GM06990 (cell line): ENCODE data around the gene KIF13A.
A peak's percentile ranks its signal among the peaks of the same experiment; 100 is the strongest.

ENCODE experiments used
- DNase-seq: peaks from one replicate; pipeline ENCODE4 v3.0.0-alpha.2; 2011; ENCODE audit not compliant: insufficient read length; ENCODE audit errors: extremely low read depth
- H3K27me3 ChIP-seq: replicated peaks from 2 replicates; pipeline ENCODE4 v1.6.0; 2011; ENCODE audit warnings: low read length; ENCODE audit not compliant: control insufficient read depth, insufficient read depth
- H3K36me3 ChIP-seq: 2 replicates; pipeline ENCODE4 v1.5.1; 2011; ENCODE audit warnings: low read length; ENCODE audit not compliant: control insufficient read depth, insufficient read depth
- H3K4me3 ChIP-seq: replicated peaks from 2 replicates; pipeline ENCODE4 v1.5.1; 2011; ENCODE audit warnings: low read depth, mild to moderate bottlenecking, control low read depth, low read length
- TF ChIP-seq, protein P1 (sequence below): IDR thresholded peaks from 2 replicates; pipeline ENCODE4 v1.5.1; 2011; ENCODE audit warnings: low read length, control low read depth, mild to moderate bottlenecking, inconsistent platforms; ENCODE audit not compliant: insufficient read depth, poor library complexity, severe bottlenecking

KIF13A gene

DNA sequence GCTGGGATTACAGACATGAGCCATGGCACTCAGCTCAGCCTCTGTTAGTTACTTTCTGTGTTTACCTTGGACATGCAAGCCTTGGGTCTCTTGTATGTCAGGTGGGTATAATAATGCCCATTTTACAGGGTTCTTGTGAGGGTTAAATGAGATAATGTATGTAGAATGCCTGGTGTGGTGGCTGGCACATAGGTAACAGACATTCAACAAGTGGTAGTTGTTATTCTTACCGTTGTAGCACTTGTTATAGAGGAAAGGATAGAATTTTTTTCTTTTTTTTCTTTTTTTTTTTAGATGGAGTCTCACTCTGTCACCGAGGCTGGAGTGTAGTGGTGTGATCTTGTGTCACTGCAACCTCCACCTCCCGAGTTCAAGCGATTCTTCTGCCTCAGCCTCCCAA lies 8.0 kb upstream of the KIF13A start:
- H3K4me3 ChIP-seq: no peak overlapping the region
- no peaks in the 10 kb centered on the region; the same call in 1 of the 2 replicates for H3K27me3 ChIP-seq
- H3K36me3 ChIP-seq: no peaks in the 10 kb centered on the region
- TF ChIP-seq, protein P1, sequence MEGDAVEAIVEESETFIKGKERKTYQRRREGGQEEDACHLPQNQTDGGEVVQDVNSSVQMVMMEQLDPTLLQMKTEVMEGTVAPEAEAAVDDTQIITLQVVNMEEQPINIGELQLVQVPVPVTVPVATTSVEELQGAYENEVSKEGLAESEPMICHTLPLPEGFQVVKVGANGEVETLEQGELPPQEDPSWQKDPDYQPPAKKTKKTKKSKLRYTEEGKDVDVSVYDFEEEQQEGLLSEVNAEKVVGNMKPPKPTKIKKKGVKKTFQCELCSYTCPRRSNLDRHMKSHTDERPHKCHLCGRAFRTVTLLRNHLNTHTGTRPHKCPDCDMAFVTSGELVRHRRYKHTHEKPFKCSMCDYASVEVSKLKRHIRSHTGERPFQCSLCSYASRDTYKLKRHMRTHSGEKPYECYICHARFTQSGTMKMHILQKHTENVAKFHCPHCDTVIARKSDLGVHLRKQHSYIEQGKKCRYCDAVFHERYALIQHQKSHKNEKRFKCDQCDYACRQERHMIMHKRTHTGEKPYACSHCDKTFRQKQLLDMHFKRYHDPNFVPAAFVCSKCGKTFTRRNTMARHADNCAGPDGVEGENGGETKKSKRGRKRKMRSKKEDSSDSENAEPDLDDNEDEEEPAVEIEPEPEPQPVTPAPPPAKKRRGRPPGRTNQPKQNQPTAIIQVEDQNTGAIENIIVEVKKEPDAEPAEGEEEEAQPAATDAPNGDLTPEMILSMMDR: no peak
- DNase-seq: no peak

DNA sequence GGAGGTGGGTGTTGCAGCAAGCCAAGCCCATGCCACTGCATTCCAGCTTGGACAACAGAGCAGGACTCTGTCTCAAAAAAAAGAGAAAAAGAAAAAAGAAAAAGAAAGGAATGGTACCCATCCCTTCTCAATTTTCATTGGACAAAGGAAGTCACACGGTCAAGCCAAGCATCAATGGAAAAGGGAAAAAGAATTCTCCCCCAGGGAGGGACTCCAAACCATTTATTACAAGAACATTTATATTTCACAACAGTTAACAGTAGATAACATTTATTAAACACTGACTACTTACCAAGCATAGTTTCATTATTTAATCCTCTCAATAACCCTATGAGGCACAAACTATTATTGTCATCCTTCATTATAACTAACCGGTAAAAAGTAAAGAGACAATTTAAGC lies 6.6 kb upstream of the KIF13A start:
- Histone ChIP-seq H3K27me3 (peaks cover 1% of the 10 kb centered on the region), H3K36me3 (no peaks in the 10 kb centered on the region), H3K4me3 (no peak overlapping the region)
- no peak for DNase-seq
- TF ChIP-seq, protein P1: no peak

DNA sequence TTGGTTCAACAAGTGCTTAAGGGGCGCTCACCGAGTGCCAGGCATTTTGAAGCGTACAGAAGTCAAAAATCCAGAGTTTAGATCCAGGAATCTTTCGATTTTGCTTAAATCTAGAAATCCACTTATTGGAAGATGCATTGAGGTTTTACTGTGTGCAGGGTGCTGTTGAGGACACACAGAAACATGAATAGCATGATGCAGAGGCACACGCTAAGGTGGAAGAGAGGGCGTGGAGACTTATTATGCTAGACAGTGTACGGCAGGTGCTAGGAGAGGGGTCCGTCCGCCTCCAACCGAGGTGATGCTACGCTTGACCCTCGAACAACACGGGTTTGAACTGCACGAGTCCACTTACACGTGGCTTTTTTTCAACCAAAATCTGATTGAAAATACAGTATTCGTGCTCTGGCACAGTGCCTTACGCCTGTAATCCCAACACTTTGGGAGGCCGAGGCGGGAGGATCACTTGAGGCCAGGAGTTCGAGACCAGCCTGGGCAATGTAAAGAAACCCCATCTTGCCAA lies 1.0 kb upstream of the KIF13A start:
- Histone ChIP-seq H3K36me3 (no peaks in the 10 kb centered on the region), H3K27me3 (peaks cover 3% of the 10 kb centered on the region), H3K4me3 (peak overlapping the region; percentile 59)
- TF ChIP-seq, protein P1: no peak
- DNase-seq: no peak

- no peaks in the 10 kb centered on the region for H3K36me3 ChIP-seq
- peak overlapping the region; percentile 59 for H3K4me3 ChIP-seq
- TF ChIP-seq, protein P1: no peak
- peak; percentile 79 for DNase-seq
- peaks cover 3% of the 10 kb centered on the region for H3K27me3 ChIP-seq
Measured at GRCh38 chr6:17987697-17988421, 424 bp upstream of the KIF13A start.

GRCh38 chr6:17986656-17987446 lies 584 bp downstream of the KIF13A start:
- H3K36me3 ChIP-seq: no peaks in the 10 kb centered on the region
- DNase-seq: peak; percentile 43
- TF ChIP-seq, protein P1: no peak
- H3K27me3 ChIP-seq: peaks cover 3% of the 10 kb centered on the region
- peak overlapping the region; percentile 59 for H3K4me3 ChIP-seq
